ENCODE results near the gene NDUFAF8. TPM values are rescaled to one million over a fixed set of nuclear protein-coding genes. Genes with fewer than 3 reads are reported as not detected.

The NDUFAF8 gene
- total RNA-seq, 2 donors from 2014 or later = 22.4 to 58.2 TPM

- H3K27ac ChIP-seq = peak overlapping the region; percentile 39
- no peaks in the 10 kb centered on the region for H3K27me3 ChIP-seq
- peaks cover 41% of the 10 kb centered on the region for H3K4me1 ChIP-seq
- peak overlapping the region in 1 of 2 donors; percentile 44 for H3K9ac ChIP-seq (ENCODE audit: low read depth in 2 of 2, low read length in 2 of 2)
- no peak overlapping the region for H3K4me3 ChIP-seq
- H3K9me3 ChIP-seq = no peaks in the 10 kb centered on the region
- intact Hi-C loops (cut with DNase I) = loop anchor here (5.0 kb wide), 1 partner anchor 351 kb away; no protein-coding TSS in a partner anchor
- no peak for TF ChIP-seq CTCF (IDR thresholded peaks at IDR 0.05)
- peak; percentile 82 for DNase-seq
- H3K36me3 ChIP-seq = no peaks in the 10 kb centered on the region
Observed at GRCh38 chr17:81251094-81251708, 12.1 kb downstream of the NDUFAF8 start.

GRCh38 chr17:81251709-81252301, 12.7 kb downstream of the NDUFAF8 start:
- DNase-seq = no peak
- H3K36me3 ChIP-seq = no peaks in the 10 kb centered on the region
- H3K4me3 ChIP-seq = no peak overlapping the region
- no peak overlapping the region for H3K9ac ChIP-seq (ENCODE audit: low read depth in 2 of 2, low read length in 2 of 2)
- no peak for TF ChIP-seq CTCF (IDR thresholded peaks at IDR 0.05)
- H3K27ac ChIP-seq = peak overlapping the region; percentile 39
- intact Hi-C loops (cut with DNase I) = loop anchor here (2.0 to 5.0 kb wide), 2 partner anchors 233 to 350 kb away; no protein-coding TSS in a partner anchor
- no peaks in the 10 kb centered on the region for H3K9me3 ChIP-seq
- H3K4me1 ChIP-seq = peaks cover 41% of the 10 kb centered on the region
- no peaks in the 10 kb centered on the region for H3K27me3 ChIP-seq

- no peak for DNase-seq
- Histone ChIP-seq H3K36me3 (no peaks in the 10 kb centered on the region), H3K27me3 (no peaks in the 10 kb centered on the region), H3K4me3 (no peak overlapping the region), H3K9me3 (no peaks in the 10 kb centered on the region), H3K27ac (peak overlapping the region; percentile 39), H3K9ac (ENCODE audit: low read depth in 2 of 2, low read length in 2 of 2) (no peak overlapping the region), H3K4me1 (peaks cover 41% of the 10 kb centered on the region)
- intact Hi-C loops (cut with DNase I) = loop anchor here (2.0 to 5.0 kb wide), 2 partner anchors 232 to 350 kb away; no protein-coding TSS in a partner anchor
- no peak for TF ChIP-seq CTCF (IDR thresholded peaks at IDR 0.05)
Observed at GRCh38 chr17:81252326-81252986, 13.3 kb downstream of the NDUFAF8 start.

- H3K27ac ChIP-seq = no peak overlapping the region
- H3K4me1 ChIP-seq = peaks cover 41% of the 10 kb centered on the region
- DNase-seq = no peak
Observed at GRCh38 chr17:81252987-81253329, 13.8 kb downstream of the NDUFAF8 start.

More at GRCh38 chr17:81252987-81253329, 13.8 kb downstream of the NDUFAF8 start:
- Histone ChIP-seq H3K36me3 (no peaks in the 10 kb centered on the region), H3K27me3 (no peaks in the 10 kb centered on the region), H3K9ac (ENCODE audit: low read depth in 2 of 2, low read length in 2 of 2) (no peak overlapping the region), H3K4me3 (no peak overlapping the region), H3K9me3 (no peaks in the 10 kb centered on the region)
- intact Hi-C loops (cut with DNase I) = loop anchor here (2.0 to 5.0 kb wide), 2 partner anchors 232 to 349 kb away; no protein-coding TSS in a partner anchor
- TF ChIP-seq CTCF (IDR thresholded peaks at IDR 0.05) = no peak
